HL-60 (cell line): Measurements from ENCODE around the gene MXD4.

Experiments used
- CTCF ChIP-seq: IDR thresholded peaks from one replicate; pipeline ENCODE4 v1.5.1; 2011; ENCODE audit warnings: low read length, control low read depth, inconsistent platforms; ENCODE audit not compliant: insufficient read depth
- GABPA ChIP-seq: IDR thresholded peaks from 2 replicates; pipeline ENCODE4 v1.6.1; 2012; ENCODE audit warnings: low read depth
- POLR2AphosphoS5 ChIP-seq: IDR thresholded peaks from 2 replicates; pipeline ENCODE4 v1.6.1; 2012; ENCODE audit warnings: low read depth

- TF ChIP-seq GABPA (no peak), CTCF (no peak), POLR2AphosphoS5 (no peak)
Observed at GRCh38 chr4:2267320-2267811, 5.5 kb upstream of the MXD4 start.
